Esophagus squamous epithelium (tissue), 5 donors: ENCODE data around the gene CACHD1. TPM values are rescaled to one million over a fixed set of nuclear protein-coding genes. Genes with fewer than 3 reads are reported as not detected.
"Not testable (repeated sequence)": the region's sequence is repeated elsewhere in the genome, so short reads cannot be mapped to it uniquely, and the experiment has no call there.

Source experiments
- DNase-seq: peaks from one replicate; lab custom pipeline; 2025; lab: John Stamatoyannopoulos, UW
- H3K27ac ChIP-seq, 4 donors: fragments of 200-600 bp; sonication (generic); one replicate each; pipeline ENCODE4 v1.5.1; 2016 to 2019; ENCODE audit warnings: mild to moderate bottlenecking in 1 of 4
- H3K27me3 ChIP-seq, 4 donors: fragments of 200-600 bp; sonication (generic); 1 replicate in 3 of 4; 2 replicates in 1 of 4; pipeline versions ENCODE4 v1.5.1 to v1.6.0; 2017 to 2021; ENCODE audit warnings: antibody characterized with exemption in 1 of 4
- H3K36me3 ChIP-seq, 3 donors: fragments of 200-600 bp; sonication (generic); one replicate each; pipeline ENCODE4 v1.5.1; 2016 to 2019
- H3K4me1 ChIP-seq, 3 donors: fragments of 200-600 bp; sonication (generic); one replicate each; pipeline ENCODE4 v1.5.1; 2017 to 2019
- H3K4me3 ChIP-seq, 4 donors: fragments of 200-600 bp; sonication (generic); 1 replicate in 3 of 4; 2 replicates in 1 of 4; pipeline ENCODE4 v1.5.1; 2016 to 2019; ENCODE audit warnings: mild to moderate bottlenecking in 2 of 4, moderate library complexity in 1 of 4
- H3K9me3 ChIP-seq, 3 donors: fragments of 200-600 bp; sonication (generic); one replicate each; pipeline ENCODE4 v1.5.1; 2016 to 2019
- CTCF ChIP-seq, 6 experiments: fragments of 450-650 bp in 4 of 6; fragments of 200-600 bp in 2 of 6; sonication (generic) in 2 of 6; IDR thresholded peaks; one replicate each; pipeline ENCODE4 v1.5.1; 2016 to 2019; ENCODE audit warnings: antibody characterized with exemption in 6 of 6, mild to moderate bottlenecking in 4 of 6, moderate library complexity in 4 of 6
- POLR2A ChIP-seq, 4 donors: fragments of 450-650 bp; IDR thresholded peaks; one replicate each; pipeline ENCODE4 v1.6.1; 2017; ENCODE audit warnings: antibody characterized with exemption in 4 of 4, mild to moderate bottlenecking in 4 of 4, moderate library complexity in 3 of 4
- WGBS, 2 donors: methylation state at CpG; one replicate each; pipeline ENCODE4 v1.1.5; 2018; 5-methylcytosine and 5-hydroxymethylcytosine counted together
- intact Hi-C: fragments of 100-400 bp; cut with DNase I; formaldehyde crosslinking; loops from one replicate; pipeline ENCODE4 v1.15.0; 2022
- small RNA-seq, 4 donors: library from RNA; depleted of rRNA; stranded (forward); fragments of <200 nt; gene quantifications; one replicate each; pipeline ENCODE3, GENCODE V24; 2016
- total RNA-seq, 4 donors: library from RNA; depleted of rRNA; stranded (reverse); fragments of >200 nt; gene quantifications; one replicate each; pipeline ENCODE4 v1.1.0, GENCODE V29; 2016
- donor health status: DM: yes; HTN: yes; CAD: no.

CACHD1 gene
- total RNA-seq, 4 donors from 2014 or later = 1.9 to 14.5 (median 4.1) TPM

GRCh38 chr1:64733581-64734286 is 263.8 kb downstream of the CACHD1 start:
- H3K9me3 ChIP-seq = no peaks in the 10 kb centered on the region
- H3K36me3 ChIP-seq = no peaks in the 10 kb centered on the region
- no peaks in the 10 kb centered on the region for H3K27me3 ChIP-seq
- intact Hi-C loops = no loop called here
- peaks cover 0 to 9% (median 0%) of the 10 kb centered on the region in 3 donors for H3K4me1 ChIP-seq
- TF ChIP-seq CTCF (IDR thresholded peaks at IDR 0.05) = no peak
- no peak for TF ChIP-seq POLR2A (IDR thresholded peaks at IDR 0.05)
- DNase-seq = no peak
- H3K4me3 ChIP-seq = no peak overlapping the region
- WGBS, 2 donors = 75 to 82% methylated on average over 3 of the region's 3 CpGs
- no peak overlapping the region for H3K27ac ChIP-seq

- H3K27ac ChIP-seq = no peak overlapping the region
- intact Hi-C loops = no loop called here
- H3K4me3 ChIP-seq = no peak overlapping the region
- WGBS, 2 donors = 69 to 81% methylated on average over 3 of the region's 3 CpGs
- peaks cover 0 to 9% (median 0%) of the 10 kb centered on the region in 3 donors for H3K4me1 ChIP-seq
- no peaks in the 10 kb centered on the region for H3K36me3 ChIP-seq
- no peaks in the 10 kb centered on the region for H3K27me3 ChIP-seq
- TF ChIP-seq POLR2A (IDR thresholded peaks at IDR 0.05) (no peak), CTCF (IDR thresholded peaks at IDR 0.05) (no peak)
- H3K9me3 ChIP-seq = no peaks in the 10 kb centered on the region
- DNase-seq = no peak
These were observed 264.3 kb downstream of the CACHD1 start for GRCh38 chr1:64734287-64734652.

GRCh38 chr1:64740687-64741086 is 270.8 kb downstream of the CACHD1 start:
- H3K27ac ChIP-seq, H3K9me3 ChIP-seq, DNase-seq, H3K4me3 ChIP-seq, intact Hi-C loops, H3K27me3 ChIP-seq, H3K36me3 ChIP-seq: not testable (repeated sequence)
- WGBS, 2 donors = 77 to 90% methylated on average over 1 of the region's 1 CpG
- peaks cover 0 to 19% (median 5%) of the 10 kb centered on the region in 3 donors for H3K4me1 ChIP-seq

Small RNA genes within 50 kb of the gene (small RNA-seq; reads per million reads assigned to genes)
- gene MIR4794 = 0 reads per million in 4 donors
